Gastroesophageal sphincter (tissue), 3 donors: ENCODE results near the gene PATE2.

Experiments
- EP300 ChIP-seq: sonication (generic); formaldehyde crosslinking; IDR thresholded peaks from one replicate; pipeline ENCODE4 v1.6.1; 2017; ENCODE audit warnings: antibody characterized with exemption, mild to moderate bottlenecking
- POLR2A ChIP-seq, 2 donors: fragments of 450-650 bp; IDR thresholded peaks; one replicate each; pipeline ENCODE4 v1.6.1; 2017; ENCODE audit warnings: antibody characterized with exemption in 2 of 2, mild to moderate bottlenecking in 2 of 2, moderate library complexity in 1 of 2
- POLR2AphosphoS5 ChIP-seq: sonication (generic); formaldehyde crosslinking; IDR thresholded peaks from one replicate; pipeline ENCODE4 v1.6.1; 2017; ENCODE audit warnings: antibody characterized with exemption
- TF ChIP-seq, protein P1 (sequence below), 4 experiments: fragments of 200-600 bp in 2 of 4; fragments of 450-650 bp in 2 of 4; sonication (generic) in 1 of 4; IDR thresholded peaks; one replicate each; pipeline ENCODE4 v1.5.1; 2017 to 2019; ENCODE audit warnings: antibody characterized with exemption in 4 of 4, mild to moderate bottlenecking in 2 of 4, moderate library complexity in 2 of 4

GRCh38 chr11:125750629-125751028 is 28.0 kb downstream of the PATE2 start:
- TF ChIP-seq EP300 = no peak
- TF ChIP-seq, protein P1, sequence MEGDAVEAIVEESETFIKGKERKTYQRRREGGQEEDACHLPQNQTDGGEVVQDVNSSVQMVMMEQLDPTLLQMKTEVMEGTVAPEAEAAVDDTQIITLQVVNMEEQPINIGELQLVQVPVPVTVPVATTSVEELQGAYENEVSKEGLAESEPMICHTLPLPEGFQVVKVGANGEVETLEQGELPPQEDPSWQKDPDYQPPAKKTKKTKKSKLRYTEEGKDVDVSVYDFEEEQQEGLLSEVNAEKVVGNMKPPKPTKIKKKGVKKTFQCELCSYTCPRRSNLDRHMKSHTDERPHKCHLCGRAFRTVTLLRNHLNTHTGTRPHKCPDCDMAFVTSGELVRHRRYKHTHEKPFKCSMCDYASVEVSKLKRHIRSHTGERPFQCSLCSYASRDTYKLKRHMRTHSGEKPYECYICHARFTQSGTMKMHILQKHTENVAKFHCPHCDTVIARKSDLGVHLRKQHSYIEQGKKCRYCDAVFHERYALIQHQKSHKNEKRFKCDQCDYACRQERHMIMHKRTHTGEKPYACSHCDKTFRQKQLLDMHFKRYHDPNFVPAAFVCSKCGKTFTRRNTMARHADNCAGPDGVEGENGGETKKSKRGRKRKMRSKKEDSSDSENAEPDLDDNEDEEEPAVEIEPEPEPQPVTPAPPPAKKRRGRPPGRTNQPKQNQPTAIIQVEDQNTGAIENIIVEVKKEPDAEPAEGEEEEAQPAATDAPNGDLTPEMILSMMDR (IDR thresholded peaks at IDR 0.05) = no peak
- no peak for TF ChIP-seq POLR2AphosphoS5
- no peak for TF ChIP-seq POLR2A (IDR thresholded peaks at IDR 0.05)
